HS-27A (cell line): ENCODE results near the gene CDH5.
"Not testable (repeated sequence)": the region's sequence is repeated elsewhere in the genome, so short reads cannot be mapped to it uniquely, and the experiment has no call there.

Experiments
- DNase-seq: peaks from one replicate; pipeline ENCODE4 v3.0.0-alpha.2; 2012; ENCODE audit warnings: low read depth, missing footprints

CDH5 gene, protein sequence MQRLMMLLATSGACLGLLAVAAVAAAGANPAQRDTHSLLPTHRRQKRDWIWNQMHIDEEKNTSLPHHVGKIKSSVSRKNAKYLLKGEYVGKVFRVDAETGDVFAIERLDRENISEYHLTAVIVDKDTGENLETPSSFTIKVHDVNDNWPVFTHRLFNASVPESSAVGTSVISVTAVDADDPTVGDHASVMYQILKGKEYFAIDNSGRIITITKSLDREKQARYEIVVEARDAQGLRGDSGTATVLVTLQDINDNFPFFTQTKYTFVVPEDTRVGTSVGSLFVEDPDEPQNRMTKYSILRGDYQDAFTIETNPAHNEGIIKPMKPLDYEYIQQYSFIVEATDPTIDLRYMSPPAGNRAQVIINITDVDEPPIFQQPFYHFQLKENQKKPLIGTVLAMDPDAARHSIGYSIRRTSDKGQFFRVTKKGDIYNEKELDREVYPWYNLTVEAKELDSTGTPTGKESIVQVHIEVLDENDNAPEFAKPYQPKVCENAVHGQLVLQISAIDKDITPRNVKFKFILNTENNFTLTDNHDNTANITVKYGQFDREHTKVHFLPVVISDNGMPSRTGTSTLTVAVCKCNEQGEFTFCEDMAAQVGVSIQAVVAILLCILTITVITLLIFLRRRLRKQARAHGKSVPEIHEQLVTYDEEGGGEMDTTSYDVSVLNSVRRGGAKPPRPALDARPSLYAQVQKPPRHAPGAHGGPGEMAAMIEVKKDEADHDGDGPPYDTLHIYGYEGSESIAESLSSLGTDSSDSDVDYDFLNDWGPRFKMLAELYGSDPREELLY

DNA sequence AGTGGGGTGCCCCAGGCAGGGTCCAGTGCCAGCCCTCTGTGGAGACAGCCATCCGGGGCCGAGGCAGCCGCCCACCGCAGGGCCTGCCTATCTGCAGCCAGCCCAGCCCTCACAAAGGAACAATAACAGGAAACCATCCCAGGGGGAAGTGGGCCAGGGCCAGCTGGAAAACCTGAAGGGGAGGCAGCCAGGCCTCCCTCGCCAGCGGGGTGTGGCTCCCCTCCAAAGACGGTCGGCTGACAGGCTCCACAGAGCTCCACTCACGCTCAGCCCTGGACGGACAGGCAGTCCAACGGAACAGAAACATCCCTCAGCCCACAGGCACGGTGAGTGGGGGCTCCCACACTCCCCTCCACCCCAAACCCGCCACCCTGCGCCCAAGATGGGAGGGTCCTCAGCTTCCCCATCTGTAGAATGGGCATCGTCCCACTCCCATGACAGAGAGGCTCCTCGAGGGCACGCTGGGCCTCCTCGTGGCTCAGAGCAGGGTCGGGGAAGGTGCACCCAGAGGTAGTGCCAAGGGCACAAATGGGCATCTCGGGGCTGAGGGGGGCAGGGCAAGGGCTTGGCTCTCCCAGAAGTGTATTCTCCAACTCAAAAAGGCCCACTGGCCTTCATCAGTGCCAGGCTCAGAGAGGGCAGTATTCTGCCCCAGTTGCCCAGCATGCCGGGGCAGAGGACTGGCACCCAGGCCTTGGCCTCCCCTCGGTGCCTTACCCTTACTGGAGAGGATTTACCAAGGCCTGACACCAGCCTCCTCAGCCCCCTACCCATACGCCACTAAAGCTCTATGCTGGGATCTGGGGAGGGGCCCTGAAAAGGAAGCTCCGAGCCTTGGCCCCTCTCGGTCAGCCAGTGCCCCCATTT lies at the start of gene CDH5:
TSS of gene CDH5 (plus strand) at position 259 of the 867 bp plus-strand sequence. CDS start 12,647 bp downstream, outside the sequence.
- DNase-seq = no peak

DNA sequence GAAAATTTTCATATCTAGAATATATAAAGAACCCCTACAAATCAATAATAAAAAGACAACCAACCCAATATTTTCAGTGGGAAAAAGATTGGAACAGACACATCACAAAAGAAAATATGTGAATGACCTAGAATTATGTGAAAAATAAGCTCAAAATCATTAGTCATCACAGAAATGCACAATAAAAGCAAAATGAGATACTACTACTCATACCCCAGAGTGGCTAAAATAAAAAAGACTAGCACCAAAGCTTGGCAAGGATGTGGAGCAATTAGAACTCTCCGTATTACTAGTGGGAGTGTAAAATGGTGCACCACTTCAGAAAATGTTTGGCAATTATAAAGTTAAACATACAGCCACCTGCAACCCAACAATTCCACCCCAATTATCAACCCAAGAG lies 48.0 kb upstream of the CDH5 start:
- DNase-seq = no peak

DNA sequence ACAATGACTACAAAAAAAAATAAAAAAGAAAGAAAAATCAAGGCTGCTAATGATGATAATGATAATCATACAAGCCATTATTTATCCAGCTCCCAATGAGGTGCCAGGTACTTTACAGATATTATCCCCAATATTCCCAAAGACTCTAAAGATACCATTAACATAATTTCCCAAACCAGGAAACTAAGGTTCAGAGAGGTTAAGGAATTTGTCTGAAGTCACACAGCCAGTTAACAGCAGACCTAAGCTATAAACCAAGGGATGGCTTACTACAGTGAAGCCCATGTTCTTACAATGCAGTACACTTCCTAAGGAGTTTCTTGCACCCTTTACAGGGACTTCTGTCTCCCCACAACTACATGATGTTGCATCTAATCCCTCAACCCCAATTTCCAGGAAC lies 45.7 kb upstream of the CDH5 start:
- no peak for DNase-seq

DNA sequence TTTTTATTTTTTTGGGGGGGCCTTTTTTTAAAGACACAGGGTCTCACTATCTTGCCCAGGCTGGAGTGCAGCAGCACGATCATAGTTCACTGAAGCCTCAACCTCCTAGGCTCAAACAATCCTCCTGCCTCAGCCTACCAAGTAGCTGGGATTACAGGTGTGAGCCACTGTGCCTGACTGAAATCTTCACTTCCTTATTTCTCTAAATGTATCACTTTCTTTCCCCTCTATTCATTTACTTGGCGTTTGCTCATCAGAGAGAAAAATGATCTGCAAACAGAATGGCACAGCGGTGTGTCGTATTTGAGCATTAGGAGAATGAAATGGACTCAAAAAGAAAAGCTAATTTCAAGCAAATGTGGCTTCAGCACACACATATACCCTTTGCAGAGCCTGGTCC lies 44.3 kb upstream of the CDH5 start:
- no peak for DNase-seq

DNA sequence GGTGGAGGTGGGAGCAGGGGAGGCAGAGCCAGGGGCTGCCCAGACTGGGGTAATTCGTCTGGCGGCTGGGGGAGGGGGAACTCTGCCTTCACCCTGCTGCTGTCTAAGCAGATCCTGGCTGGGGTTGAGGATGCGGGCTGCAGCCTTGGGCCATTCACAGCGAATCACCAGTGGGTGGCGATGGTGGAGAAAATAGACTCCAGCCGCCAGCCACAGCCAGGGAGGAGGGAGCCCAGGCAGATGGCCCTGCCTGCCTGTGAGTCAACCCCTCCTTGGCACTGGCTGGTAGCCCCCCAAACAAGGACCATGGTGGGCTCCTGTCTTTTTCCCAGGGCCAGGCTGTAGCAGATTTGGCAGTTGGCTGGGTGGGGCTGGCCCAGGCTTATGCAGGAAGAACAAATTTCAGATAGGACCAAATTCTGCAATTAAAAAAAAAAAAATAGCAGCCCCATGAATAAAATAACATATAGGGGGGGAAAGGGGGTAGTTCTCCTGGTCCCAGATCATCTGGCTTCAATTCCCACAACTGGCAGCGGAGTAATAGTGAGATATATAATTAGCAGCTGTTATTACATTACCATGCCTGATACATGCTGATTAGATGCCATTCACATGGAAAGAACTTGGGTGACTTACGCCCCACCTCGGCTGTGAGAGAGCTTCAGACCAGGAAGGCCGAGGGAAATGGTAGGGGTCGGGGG lies 41.5 kb upstream of the CDH5 start:
- no peak for DNase-seq

DNA sequence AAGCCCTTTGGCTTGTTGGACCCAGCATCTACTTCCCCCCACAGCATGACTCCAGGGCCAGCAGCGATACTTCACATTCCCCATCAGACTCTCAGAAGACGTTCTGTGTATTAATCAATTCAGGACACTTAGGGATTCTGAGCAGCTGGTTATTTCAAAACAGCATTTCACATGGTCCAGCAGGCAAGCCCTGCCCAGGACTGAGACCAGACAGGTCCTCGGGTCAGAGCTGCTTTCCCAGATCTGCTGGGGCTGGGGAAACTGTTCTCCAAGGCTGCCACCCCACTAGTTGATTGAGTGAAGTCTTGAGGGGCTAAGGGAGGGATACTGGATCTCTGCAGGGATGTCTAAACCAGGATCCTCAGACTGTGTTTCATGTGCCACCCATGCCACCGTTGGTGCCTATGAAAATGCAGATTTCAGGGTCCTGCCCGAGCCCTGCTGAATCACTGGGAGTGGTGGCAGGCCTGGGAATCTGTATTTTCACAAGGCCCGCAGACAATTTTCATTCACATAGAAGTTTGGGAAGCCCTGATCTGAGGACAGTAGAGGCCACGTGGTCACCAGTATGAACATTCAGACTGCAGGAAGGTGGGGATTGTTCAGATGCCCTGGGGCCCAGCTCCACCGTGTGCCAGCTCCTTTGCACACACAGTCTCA lies 40.6 kb upstream of the CDH5 start:
- no peak for DNase-seq

DNA sequence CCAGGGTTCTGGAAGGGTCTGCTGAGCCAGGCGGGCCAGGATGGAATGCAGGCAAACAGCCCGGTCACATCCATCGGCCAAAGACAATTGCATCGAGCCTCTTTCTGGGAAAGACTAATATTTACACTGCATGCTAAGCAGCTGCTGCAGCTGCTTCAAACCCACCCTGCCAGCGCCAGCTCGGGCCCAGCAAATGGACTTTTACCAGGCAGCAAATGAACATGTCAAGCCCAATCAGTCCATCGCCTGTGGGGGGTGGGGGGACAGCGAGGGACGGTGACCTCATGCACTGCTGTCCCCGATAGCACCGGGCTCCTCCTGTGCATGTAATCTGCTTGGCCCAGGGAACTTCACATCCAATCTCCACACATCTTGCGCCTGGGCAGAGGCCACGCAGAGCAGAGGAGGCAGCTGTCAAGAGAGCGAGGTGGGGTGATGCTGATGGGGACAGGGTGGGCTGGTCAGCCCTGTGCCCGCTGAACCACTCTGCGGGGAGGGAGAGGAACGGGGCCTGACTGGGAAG lies 39.4 kb upstream of the CDH5 start:
- no peak for DNase-seq

DNA sequence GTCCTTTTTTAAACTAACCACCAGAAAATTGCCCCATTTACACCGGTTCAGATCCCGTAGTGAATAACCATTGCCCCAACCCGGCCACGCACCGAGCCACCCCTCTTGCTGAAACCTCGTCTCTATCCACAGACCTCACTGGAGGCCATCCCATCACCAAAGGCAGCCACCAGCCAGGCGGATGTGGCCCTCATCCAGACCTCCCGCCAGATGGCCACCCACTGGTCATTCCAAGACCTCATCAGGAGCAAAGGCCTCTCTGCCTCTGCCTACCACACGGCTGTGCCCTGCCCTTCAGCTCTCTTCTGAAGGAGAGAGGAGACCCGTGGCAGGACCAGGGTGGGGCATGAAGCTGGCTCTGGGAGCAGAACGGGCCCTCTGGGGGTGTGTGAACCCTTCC lies 38.2 kb upstream of the CDH5 start:
- DNase-seq = no peak

DNA sequence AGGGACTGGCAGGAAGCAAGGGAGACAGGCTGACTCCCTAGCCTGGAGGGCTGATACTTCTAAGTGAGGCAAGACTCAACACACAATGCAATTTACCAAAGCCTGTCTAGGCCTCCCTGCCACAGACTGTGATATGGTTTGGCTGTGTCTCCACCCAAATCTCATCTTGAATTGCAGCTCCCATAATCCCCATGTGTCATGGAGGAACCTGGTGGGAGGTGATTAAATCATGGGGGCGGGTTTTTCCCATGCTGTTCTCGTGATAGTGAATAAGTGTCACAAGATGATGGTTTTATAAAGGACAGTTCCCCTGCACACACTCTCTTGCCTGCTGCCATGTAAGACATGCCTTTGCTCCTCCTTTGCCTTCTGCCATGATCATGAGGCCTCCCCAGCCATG lies 35.0 kb upstream of the CDH5 start:
- not testable (repeated sequence) for DNase-seq

DNA sequence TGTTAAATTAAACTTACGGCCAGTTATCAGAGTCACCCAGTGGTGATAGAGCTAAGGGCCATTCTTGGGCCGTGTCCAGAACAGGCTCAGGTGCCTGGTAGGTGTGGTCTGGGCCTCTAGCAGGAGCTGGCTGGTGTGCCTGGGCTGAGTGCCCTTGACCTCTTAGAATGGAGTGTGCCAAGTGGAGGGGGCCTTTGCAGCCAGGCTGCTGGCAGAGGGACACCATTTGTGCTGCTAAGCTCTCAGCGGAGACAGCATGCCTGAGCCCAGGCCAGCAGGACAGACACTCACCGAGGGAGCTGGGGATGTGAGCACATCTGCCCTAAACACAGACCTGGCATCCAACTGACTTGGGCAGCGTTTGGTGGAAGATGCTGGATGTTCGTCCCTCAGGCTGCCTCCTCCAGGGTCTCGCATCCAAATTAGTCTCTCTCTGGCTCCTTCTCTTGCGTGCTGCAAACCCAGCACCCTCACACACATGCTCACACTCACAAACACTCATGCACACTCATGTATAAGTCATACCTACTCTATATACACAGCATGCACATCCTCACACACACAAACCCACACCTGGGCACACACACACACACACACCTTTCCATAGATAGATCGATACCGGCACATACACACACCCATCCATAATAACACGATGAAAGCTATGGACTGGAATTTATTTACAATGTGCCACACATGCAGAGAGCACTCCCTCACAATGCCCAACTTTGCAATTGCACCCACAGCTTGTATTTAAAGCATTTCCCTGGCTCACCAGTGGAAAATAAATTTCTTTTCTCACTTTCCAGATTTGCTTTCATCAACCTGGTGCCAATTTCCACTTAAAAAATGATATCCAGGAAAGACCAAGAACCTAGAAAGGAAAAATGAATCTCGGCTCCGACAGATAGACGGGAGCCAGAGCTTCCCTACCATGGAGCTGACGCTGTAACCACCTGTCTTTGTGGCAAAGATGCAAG lies 33.6 kb upstream of the CDH5 start:
- DNase-seq = no peak

DNA sequence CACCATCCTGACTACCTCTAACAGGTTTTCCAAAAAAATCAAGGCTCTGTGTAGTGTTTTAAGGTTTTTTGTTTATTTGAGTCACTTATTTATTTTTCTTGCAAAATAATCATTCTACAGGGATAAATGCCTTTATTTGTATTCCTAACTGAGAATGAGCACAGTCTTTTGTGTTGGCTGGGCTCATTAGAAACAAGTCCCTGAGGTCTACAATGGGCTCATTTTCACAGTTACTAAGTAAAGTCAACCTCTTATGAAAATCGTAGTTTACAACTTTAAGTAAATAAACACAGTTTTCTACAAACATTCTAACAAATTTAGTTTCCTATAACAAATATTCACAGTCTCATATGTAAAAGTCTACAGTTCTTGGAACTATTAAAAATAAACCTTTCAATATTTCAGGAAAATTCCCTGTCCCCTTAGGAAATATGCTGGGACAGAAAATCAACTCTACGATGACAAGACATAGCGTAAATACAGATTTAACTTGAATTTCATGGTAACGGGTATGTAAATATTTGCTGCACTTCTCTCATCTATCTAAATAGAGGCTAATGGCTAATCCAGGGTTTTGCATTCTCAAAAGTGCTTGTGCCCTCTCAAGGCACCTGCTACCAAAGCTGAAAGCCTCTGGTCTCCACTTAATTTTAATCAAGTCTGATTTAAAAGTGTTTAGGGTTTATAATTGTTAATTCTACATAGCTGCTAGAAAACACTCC lies 31.5 kb upstream of the CDH5 start:
- DNase-seq = no peak

DNA sequence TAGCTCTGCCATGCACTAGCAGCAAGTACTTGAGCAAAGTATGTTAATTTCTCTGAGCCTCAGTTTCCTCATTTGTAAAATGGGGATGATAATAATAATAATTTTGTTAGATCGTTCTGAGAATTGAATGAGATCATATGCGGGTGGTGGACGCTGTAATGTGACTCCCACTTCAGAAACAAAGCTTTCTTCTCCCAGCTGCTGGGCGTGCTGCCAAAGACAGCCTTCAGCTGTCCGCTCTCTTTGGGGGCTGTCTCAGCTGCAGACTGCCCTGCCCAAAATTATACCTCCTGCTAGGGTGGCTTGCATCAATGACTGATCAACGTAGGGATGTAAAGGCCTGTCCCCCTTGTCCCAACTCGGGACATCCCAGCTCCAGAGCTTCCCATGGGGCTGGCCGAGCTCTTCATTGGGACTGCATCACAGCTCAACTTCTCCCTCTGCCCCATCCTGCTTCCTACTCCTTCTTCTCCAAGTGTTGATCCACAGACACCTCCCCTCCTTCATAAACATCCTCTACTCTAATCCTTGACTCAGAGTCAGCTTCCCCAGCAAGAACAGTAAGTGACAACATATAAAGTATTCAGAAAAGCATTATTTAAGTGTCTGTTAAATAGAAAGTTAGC lies 30.7 kb upstream of the CDH5 start:
- DNase-seq = no peak

DNA sequence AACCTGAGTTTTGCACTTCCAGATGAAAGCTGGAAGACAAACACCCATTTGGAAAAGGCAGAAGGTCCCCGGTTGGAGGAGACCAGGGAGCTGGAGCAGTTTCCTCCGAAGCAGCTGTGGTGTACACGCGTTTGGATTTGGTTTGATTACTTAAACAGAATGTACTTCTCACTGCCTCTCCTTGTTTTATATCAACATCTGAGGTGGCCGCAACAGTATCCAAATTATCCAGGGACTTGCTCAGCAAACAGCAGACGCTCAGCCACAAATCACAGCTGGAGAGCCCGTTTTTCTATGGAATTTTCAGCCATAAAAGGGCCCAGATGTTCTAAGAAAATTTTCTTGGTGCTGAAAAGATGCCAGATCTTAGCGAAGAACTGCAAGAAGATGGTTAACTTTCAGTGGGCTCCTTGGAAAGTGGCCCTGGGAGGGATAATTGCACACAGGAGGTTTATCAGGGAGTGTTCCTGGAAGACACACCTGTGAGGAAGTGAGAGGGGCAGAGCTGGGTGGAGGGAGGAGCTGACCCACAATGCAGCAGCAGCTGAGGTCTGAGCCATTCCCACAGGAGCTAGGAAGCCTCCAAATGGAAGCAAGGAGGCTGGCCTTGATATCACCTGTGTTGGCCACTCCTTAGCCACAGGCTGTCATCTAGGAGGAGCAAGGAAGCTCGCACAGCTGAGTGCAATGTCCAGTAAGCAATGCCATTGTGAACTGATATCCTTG lies 28.9 kb upstream of the CDH5 start:
- no peak for DNase-seq

DNA sequence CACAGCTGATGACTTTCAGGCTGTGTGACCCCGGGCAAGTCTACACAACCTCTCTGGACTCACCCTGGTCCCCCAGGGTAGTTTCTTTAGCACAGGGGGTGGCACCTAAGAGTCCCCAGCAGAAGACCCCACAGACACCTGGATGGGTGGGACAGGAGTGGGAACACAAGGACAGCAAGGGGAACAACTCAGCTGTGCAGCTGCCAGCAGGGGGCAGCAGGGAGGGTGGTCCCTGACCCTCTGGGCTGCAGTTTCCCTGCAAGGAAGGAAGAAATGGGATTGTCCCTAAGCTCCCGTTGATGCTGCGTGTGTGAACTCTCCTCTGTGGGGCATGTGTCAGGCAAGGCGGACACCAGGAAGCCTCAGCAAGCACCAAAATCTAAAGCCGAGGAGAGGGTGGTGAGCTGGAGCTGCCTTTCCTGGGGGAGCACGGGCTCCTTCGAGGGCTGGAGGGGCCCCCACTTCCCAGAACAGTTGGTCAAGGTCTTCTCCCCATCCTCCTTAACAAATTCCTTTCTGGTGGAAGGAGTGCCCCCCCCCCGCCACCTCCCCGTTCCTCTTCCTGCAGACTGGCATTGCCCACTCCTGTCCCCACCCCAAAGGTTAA lies 24.1 kb upstream of the CDH5 start:
- DNase-seq = no peak

DNA sequence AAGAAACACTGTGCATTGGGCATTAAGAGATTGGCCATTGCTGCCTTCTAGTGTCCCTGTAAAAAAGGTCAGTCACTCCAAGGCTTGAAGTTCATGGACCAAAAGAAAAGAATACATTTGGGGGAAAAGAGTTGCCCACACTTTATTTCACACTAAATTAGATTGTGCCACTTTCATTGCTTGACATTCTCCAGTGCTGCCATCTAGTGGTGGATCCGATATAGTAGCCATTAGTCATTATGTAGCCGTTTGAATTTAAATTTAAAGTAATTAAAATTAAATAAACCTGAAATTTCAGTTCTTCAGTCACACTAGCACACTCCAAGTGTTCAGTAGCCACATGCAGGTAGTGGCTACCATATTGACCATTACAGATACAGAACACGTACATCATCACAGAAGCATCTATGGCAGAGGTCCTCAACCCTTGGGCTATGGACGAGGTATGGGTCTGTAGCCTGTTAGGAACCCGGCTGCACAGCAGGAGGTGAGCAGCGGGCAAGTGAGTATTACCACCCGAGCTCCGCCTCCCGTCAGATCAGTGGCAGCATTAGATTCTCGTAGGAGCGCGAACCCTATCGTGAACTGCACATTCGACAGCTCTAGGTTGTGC lies 21.9 kb upstream of the CDH5 start:
- DNase-seq = no peak

DNA sequence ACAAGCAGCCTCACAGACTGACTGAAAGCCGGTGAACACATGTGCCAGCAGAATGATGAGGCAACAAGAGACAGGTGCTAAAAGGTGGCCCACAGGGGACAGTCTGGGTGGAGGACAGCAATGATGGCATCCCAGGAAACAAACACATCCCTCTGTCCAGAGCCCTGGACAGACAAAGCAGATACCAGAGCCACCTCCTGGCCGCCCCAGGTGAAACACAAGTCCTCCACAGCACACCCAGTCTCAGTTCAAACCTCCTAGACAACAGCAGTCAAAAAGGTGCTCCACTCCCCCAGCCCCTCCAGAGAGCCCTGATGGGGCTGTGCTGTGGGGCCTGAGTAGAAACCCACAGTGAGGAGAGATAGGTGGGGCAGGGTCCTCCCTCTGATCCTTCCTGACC lies 20.3 kb upstream of the CDH5 start:
- no peak for DNase-seq

DNA sequence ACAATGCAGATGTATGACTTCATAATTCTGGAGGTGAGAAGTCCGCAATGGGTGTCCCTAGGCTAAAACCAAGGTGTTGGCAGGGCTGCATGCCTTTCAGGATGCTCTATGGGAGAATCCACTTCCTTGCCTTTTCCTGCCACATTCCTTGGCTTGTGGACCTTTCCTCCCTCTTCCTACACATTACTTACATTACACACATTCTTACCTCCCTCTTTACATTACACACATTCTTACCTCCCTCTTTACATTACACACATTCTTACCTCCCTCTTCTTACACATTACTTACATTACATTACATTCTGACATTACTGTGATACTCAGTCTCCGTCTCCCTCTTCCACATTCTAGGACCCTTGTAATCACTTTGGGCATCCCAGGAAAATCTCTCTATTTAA lies 14.2 kb upstream of the CDH5 start:
- no peak for DNase-seq
